DMS79 (cell line): ENCODE measurements around the gene TMEM45A.
"Not testable (repeated sequence)": the region's sequence is repeated elsewhere in the genome, so short reads cannot be mapped to it uniquely, and the experiment has no call there.

Experiments
- DNase-seq: peaks from one replicate; lab custom pipeline; 2025; lab: John Stamatoyannopoulos, UW

TMEM45A gene

GRCh38 chr3:100533176-100533575, 40.8 kb downstream of the TMEM45A start:
- DNase-seq: no peak

- no peak for DNase-seq
Observed at GRCh38 chr3:100535610-100535943, 43.2 kb downstream of the TMEM45A start.

DNA sequence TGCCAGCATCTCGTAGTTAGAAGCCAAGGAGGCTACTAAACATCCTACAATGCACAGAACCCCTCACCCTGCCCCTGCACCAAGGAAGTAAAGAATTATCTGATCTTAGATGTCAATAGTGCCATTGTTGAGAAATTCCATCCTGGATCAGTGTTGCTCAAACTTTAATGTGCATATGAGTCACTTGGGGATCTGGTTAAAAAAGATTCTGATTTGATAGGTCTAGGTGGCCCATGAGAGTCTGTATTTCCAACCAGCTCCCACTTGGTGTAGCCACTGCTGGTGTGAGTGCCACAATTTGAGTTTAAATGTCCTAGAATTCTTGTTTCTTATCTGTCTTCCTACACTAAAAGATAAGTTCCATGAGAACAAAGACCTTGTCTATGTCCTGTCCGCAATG, 43.7 kb downstream of the TMEM45A start:
- DNase-seq: no peak

DNA sequence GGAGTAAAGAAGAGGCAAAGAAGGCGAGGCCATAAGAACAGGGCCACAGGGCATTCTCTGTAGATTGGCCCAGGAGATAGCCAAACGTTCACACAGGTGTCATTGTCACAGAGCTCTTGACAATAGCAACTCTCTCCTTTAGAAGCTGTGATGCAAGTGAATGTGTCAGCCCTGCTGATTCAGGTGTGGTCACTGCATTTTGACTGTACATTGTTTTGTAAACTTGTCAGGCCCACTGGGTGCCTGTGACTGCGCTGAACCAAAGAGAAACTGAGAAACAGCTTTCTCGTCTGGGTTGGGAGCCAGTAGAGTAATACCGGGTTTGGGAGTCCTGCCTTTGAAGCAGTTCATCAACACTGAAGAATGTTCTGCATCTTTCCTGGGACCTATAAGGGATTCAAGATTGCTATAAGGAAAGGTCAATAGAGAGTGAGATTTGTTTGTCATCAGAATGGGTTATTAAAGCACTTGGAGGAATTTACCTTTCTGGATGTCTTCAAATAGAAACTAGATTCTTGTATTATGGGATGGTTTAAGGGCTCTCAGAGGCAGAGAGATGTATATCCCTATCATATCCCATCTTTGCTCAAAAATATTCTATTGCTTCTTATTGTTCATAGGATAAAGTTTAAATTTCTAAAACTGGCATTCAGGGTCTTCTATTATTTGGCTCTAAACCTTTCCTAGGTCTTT, 45.4 kb downstream of the TMEM45A start:
- no peak for DNase-seq

DNA sequence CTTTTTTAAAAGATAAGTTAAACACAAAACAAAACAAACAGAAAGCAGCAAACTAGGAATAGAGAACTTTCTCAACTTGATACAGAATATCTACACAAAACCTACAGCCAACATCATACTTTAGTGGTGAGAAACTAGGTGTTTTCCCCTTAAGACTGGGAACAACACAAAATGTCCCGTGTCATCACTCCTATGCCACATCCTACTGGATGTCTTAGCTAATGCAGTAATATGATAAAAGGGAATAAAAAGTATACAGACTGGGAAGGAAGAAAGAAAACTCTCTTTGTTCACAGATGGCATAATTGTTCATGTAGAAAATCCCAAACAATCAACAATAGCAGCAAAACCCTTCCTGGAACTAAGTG, 45.9 kb downstream of the TMEM45A start:
- DNase-seq: no peak

DNA sequence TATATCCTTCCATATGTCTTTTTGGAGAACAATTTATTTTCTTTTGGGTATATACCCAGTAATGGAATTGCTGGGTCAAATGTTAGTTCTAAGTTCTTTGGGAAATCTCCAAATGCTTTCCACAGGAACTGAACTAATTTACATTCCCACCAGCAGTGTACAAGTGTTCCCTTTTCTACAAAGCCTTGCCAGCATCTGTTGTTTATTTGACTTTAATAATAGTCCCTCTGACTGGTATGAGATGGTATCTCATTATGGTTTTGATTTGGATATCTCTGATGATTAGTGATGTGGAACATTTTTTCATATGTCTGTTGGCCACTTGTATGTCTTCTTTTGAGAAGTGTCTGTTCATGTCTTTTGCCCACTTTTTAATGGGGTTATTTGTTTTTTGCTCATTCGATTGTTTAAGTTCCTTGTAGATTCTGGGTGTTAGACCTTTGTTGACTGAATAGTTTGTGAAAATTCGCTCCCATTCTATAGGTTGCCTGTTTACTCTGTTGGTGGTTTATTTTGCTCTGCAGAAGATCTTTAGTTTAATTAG, 48.4 kb downstream of the TMEM45A start:
- no peak for DNase-seq

DNA sequence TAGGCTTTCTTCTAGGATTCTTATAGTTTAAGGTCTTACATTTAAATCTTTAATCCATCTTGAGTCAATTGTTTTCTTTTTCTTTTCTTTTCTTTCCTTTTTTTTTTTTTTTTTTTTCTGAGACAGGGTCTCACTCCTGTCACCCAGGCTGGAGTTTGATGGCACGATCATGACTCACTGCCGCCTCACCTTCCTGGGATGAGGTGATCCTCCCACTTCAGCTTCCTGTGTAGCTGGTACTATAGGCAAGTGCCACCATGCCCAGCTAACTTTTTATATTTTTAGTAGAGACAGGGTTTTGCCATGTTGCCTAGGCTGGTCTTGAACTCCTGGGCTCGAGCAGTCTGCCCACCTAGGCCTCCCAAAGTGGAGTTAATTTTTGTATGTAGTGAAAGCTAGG, 49.0 kb downstream of the TMEM45A start:
- not testable (repeated sequence) for DNase-seq

DNA sequence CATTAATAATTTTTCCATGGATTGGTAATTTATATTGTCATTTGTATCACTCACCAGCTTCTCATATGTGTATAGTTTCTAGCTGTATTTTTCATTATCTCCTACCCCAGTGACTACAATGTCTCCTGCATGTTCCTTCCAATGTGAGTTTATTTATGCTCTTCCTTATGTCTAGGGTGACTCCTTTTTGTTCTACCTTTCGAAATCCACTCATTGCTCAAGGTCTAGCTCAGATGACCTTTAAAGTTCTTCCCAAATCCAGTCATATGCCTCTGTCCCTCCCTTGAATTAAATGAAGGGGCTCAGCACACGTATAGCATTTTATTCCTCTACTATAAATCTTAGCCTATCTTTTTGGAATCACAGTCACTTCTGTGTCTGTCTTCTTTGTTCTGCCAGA, 53.0 kb downstream of the TMEM45A start:
- DNase-seq: no peak

GRCh38 chr3:100546020-100546744, 53.8 kb downstream of the TMEM45A start:
- DNase-seq: no peak

DNA sequence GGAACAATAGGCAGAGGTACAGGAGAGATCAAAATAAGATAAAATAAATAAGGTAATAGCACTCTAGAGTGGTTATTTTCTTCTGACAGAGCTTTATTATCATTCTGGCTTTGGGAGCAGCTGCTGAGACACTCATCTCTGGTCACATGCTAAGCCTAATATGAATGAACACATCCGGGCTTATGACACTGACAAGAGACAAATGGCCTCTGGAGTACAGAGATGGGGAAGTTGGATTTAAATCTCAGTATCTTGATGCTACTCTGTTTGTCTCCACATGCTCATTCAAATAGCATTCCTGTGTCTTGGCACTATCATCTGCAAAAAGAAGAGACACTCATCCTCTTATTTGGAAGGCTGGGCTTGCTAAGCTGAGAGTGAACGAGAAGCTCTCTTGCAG, 55.6 kb downstream of the TMEM45A start:
- no peak for DNase-seq

GRCh38 chr3:100553618-100554372, 61.4 kb downstream of the TMEM45A start:
- DNase-seq: no peak

- DNase-seq: no peak
Observed at GRCh38 chr3:100554373-100554676, 61.9 kb downstream of the TMEM45A start.

GRCh38 chr3:100556673-100557310, 64.4 kb downstream of the TMEM45A start:
- DNase-seq: no peak

GRCh38 chr3:100558233-100558632, 65.8 kb downstream of the TMEM45A start:
- DNase-seq: no peak

DNA sequence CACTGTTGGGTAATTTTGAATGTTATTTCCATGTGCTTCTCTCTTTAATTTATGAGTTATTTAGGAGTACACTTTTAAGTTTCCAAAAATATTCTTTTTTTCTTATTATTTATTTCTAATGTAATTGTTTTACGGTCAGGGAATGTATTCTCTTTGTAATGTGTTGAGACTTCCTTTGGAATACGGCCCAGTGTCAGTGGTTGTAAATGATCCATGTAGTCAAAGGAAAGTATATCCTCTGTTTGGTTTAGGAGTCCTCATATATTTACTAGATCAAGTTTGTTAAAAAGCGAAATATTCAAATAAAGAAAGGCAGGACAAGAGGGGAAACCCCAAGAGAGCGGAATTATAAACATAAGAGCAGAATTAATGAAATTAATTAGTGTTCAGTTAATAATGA, 68.0 kb downstream of the TMEM45A start:
- DNase-seq: no peak

DNA sequence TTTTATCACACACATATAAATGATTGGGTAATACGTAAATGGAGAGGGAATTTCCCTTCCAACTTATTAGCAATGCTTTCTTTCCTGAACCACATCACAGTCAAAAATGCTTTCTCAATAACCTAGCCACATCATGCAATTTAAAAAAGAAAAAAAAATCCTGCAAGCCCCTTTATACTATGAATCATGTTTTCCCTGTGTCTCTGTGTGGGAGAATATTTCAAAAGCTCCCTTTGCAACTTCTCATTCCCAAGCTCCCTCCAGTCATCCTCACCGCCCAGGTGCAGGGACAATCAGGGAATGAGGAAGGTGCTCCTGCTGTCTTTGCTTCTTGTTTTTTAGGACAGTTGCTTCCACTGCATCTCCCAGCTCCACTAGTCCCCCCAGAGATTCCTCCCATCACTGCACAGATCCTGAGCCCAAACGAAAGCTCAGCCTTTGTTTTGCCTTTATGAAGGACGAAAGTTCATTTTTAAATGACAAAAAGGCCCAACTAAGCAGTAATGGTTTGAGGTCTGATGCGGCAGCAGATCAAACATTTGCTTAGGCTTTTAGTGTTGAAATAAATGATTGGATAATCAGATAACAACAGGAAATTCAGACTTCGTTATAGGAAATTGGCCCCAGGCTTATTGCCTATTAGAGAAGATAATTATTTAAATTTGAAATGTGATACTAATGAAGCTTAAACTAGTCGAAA, 69.2 kb downstream of the TMEM45A start:
- DNase-seq: no peak

GRCh38 chr3:100562224-100562857, 69.9 kb downstream of the TMEM45A start:
- no peak for DNase-seq

DNA sequence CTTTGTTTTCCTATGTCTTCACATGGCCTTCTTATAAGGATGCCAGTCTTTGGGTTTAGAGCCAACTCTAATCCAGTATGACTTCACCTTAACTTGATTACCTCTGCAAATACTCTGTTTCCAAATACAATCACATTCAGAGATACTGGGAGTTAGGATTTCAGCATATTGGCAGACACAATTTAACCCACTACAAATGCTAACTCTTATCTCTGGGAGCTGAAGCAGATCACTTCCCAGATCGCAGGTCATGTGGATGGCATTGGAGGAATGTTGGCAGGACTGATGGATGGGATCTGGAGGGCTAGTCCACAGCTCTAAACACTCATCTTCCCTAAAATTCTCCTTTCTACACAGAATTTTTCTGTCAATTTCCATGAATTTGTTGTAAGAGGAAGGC, 70.8 kb downstream of the TMEM45A start:
- no peak for DNase-seq

- no peak for DNase-seq
Observed at GRCh38 chr3:100563652-100564211, 71.3 kb downstream of the TMEM45A start.

- DNase-seq: no peak
Observed at GRCh38 chr3:100570811-100571210, 78.4 kb downstream of the TMEM45A start.

DNA sequence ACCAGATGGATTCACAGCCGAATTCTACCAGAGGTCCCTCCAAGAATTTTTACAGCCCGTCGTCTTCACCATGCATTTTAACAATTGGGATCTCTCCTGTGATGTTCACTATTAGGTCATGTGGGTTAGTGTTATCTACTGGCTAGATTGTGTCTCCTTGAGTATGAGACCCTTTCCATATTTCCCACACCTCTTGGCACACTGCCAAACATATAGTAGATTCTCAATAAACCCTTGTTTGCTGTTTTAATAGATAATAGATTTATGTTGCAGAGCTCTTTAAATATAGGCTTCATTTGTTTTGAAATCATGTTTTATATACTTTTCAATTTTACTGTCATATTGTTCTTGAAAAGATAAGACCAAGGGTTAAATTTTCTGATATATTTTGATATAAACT, 82.1 kb downstream of the TMEM45A start:
- no peak for DNase-seq
